ENCODE data around the gene MBNL2. TPM values are rescaled to one million over a fixed set of nuclear protein-coding genes. Genes with fewer than 3 reads are reported as not detected.

The MBNL2 gene
- total RNA-seq, 1 experiment from 2014 or later = 32.9 TPM

DNA sequence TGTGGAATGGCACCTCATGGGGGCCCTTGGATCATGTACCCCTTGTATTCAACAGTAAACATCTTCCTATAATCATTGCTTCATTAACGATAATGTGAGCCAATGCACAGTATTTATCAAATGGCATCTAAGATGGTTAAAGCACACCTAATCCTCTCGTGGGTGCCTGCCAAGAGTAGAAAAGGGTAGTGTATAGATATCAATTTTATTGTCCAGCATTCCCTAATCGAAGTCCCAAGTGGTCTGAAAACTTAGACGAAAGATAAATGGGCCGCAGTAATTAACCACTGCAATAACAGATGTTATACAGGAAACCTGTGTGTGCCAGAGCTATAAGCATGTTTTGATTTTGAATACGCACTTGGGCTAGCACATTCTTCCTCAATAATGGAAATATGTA is 667 bp upstream of the MBNL2 start:
- Histone ChIP-seq H3K9me3 (replicated peaks) (no peaks in the 10 kb centered on the region), H3K36me3 (no peaks in the 10 kb centered on the region; the same call in 1 of the 2 replicates), H3K4me1 (peaks cover 18% of the 10 kb centered on the region), H3K27me3 (no peaks in the 10 kb centered on the region), H3K27ac (peak overlapping the region; percentile 85; the same call in 1 of the 2 replicates), H3K4me3 (peak overlapping the region; percentile 67)
- no peak for DNase-seq

DNA sequence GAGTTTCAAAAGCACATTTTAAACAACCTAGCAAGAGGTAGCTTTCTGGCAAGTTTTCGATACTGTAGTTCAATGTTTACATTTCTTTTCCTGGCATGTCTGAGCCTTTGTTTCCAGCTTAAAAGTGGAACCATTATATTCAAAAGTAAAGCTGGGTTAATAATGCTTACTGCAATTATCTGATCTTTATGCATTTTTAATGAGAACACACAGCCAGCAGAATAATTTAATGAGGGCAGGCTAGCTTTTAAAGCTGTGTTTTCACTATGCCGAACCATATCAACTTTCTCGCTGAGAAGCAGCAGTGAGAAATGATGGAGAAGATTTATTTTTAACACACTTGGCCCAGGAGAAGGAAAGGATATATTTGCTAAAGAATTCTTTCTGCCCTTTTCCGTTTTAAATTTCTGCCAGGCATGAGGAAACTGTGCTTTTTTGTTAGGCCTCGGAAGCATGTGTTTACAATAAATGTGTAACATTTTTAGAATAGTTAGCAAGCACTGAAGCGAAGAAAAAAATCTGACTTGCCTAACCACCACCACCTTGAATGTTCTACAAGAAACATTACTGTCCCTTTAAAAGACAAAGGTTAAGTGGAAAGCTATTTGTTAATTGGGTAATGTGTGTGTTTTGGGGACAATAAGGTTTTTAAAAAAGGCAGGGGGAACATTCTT is 1.0 kb downstream of the MBNL2 start:
- H3K36me3 ChIP-seq = no peaks in the 10 kb centered on the region; the same call in 1 of the 2 replicates

DNA sequence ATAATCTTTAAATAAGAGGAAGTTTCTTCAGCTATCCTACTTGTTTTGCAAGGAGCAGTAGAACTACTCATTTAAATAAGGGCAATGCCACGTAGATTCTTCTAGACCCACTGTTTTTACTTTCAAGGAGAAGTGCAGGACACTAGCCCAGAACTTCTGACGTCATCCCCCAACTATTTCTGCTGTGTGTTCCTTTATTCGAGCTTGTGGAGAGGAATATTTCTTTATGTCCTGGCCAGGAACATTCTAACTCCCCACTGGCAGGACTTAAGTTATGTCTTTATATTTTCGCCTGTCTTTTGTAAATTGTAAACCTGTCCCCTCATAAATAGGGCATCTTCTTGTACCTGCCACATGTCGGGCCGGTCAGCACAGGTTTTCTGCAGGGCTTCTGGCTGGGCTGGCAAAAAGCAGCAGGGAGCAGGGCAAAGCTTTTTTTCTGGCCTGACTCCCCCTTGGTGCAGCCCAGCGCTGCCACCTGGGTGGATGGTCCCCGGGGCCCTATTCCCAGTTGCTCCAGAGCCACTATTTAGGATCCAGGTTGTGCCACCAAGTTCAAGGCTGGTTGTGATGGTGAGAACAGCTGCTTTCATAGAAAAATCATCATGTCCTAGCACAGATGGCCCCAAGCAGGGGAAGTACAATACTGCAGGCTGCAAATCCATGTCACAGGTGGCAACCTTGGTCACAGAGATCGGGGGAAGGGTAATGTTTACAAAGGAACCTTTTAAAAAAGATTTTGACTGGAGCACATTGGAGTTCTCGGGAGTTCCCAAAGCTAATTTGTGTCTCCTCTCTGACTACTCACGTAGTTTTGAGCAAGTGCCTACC is 1.8 kb downstream of the MBNL2 start:
- Histone ChIP-seq H3K36me3 (peaks cover 2% of the 10 kb centered on the region; the same call in 1 of the 2 replicates), H3K9me3 (replicated peaks) (no peaks in the 10 kb centered on the region), H3K4me3 (peak overlapping the region; percentile 67), H3K27ac (peak overlapping the region; percentile 85), H3K4me1 (peaks cover 18% of the 10 kb centered on the region), H3K27me3 (no peaks in the 10 kb centered on the region)
- peak; percentile 58 to 82 for DNase-seq

More for the DNA sequence above, 1.0 kb downstream of the MBNL2 start:
- Histone ChIP-seq H3K9me3 (replicated peaks) (no peaks in the 10 kb centered on the region), H3K4me3 (peak overlapping the region; percentile 67), H3K27ac (peak overlapping the region; percentile 85), H3K27me3 (no peaks in the 10 kb centered on the region), H3K4me1 (peaks cover 18% of the 10 kb centered on the region)
- peak in 1 of 2 experiments; percentile 16 for DNase-seq

DNA sequence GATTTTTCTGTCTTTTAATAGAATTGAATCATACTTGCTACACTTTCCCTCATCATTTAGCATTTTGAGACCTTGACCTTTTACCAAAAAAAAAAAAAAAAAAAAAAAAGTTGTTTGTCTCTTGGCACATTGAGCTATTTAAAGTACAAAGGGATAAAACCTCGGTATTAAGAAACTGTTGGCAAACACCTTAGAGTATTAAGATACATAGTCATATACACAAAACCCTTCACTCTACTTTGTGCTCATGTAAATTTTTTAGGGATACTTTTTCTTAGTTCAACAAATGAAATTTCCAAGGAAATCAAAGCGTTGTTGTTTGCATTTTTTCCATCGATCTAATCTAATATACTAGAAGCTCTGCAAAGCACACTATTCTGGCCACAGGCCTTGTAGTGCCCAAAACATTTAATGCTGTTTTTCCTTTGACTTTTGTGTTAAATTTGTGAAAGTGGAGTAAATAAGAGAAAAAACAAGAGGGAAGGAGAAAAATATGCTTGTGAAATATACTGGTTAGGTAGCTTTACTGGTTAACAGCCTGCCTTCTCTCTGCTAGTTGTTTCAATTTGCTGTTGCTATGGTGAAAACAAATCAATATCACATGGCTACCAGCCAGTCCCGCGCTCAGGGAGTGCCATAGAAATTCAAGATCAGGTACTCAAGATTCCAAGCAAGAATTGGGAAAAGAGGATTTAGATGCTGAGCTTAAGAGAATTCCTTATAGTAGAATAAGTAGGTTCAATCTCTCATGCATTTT is 2.6 kb downstream of the MBNL2 start:
- DNase-seq = no peak
- peaks cover 3% of the 10 kb centered on the region; the same call in 1 of the 2 replicates for H3K36me3 ChIP-seq

DNA sequence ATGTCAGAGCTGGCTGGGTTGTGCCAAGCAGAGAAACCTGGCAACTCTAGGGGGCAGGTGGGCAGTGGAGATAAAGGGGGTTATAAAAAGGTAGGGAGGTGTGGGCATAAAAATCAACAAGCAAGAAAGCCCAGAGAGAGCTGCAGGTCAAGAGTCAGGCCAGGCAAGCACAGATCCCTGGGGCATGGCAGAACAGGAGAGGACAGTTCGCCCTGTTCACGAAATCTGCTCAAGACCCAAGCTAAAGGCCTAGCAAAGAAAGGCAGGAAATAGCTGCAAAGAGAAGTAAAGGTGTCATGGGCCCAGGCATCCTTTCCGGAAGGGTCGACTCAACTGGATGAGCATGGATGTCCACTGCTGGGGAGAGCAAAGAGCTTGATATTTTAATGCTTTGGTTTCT is 3.4 kb downstream of the MBNL2 start:
- Histone ChIP-seq H3K27ac (no peak overlapping the region), H3K4me1 (peaks cover 18% of the 10 kb centered on the region), H3K27me3 (no peaks in the 10 kb centered on the region), H3K4me3 (no peak overlapping the region), H3K36me3 (peaks cover 3% of the 10 kb centered on the region; the same call in 1 of the 2 replicates), H3K9me3 (replicated peaks) (no peaks in the 10 kb centered on the region)
- no peak for DNase-seq

More for the DNA sequence above, 2.6 kb downstream of the MBNL2 start:
- Histone ChIP-seq H3K27me3 (no peaks in the 10 kb centered on the region), H3K9me3 (replicated peaks) (no peaks in the 10 kb centered on the region), H3K4me3 (peak overlapping the region; percentile 67), H3K4me1 (peaks cover 18% of the 10 kb centered on the region), H3K27ac (peak overlapping the region; percentile 85)

DNA sequence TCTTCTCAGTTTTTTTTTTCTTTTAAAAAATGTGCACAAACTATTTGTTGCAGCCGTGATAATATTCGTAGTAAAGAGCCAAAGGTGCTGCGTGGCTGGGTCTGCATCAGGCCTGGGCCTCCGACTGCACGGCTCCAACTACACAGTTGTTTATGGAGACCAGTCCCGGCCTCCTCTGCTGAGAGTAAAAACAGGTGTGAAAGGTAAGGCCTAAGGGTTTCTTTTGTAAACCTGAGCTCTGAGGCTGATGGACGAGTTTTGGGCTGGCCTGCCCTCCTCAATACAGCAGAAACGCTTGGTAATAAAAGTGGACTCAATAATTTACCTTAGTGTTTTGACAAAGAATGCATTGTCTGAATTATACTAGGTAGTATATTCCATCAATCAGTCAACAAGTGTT is 3.9 kb downstream of the MBNL2 start:
- H3K4me3 ChIP-seq = no peak overlapping the region
- peaks cover 15% of the 10 kb centered on the region for H3K4me1 ChIP-seq
- H3K27me3 ChIP-seq = no peaks in the 10 kb centered on the region
- DNase-seq = no peak
- H3K27ac ChIP-seq = no peak overlapping the region
- no peaks in the 10 kb centered on the region for H3K9me3 ChIP-seq (replicated peaks)
- peaks cover 3% of the 10 kb centered on the region; the same call in 1 of the 2 replicates for H3K36me3 ChIP-seq

DNA sequence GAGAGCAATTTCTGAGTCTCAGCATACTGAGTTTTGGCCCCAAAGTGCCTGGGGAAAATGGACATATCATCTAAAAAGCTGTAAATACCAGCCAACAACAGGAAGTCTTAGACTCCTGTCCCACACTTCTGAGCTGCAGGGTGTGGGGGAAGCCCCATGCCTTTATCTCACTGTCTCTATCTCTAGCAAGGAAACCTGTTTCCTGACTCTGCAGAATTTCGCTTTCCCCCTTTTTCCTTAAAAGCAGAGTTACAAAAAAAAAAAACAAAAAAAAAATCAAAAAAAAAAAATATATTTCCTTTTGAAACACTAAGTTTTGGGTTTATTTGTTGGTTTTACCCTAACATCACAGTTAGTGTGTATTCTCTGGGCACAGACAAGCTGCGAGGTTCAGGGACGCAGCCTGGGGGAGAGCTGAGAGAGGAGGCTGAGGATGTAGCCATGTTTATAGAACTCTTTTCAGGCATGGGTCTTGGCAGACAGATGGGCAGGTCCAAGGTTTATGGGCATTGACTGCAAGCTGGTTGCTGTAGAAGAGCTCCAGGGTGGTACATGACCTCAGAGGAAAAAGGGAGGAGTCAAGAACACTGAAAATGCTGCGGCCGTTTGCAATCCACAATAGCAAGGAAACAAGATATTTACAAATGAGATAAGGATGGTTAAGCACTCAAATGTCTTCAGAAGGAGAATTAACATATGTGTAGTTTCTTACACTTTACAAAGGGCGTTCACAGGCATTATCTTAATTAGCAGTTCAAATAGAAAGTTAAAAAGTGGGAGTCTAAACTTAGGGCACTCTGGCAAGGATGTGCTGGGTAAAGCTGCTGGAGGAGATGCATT is 4.9 kb downstream of the MBNL2 start:
- no peaks in the 10 kb centered on the region for H3K27me3 ChIP-seq
- H3K9me3 ChIP-seq (replicated peaks) = no peaks in the 10 kb centered on the region
- DNase-seq = no peak
- no peak overlapping the region for H3K27ac ChIP-seq
- H3K4me3 ChIP-seq = no peak overlapping the region
- peaks cover 3% of the 10 kb centered on the region; the same call in 1 of the 2 replicates for H3K36me3 ChIP-seq
- H3K4me1 ChIP-seq = peaks cover 9% of the 10 kb centered on the region

DNA sequence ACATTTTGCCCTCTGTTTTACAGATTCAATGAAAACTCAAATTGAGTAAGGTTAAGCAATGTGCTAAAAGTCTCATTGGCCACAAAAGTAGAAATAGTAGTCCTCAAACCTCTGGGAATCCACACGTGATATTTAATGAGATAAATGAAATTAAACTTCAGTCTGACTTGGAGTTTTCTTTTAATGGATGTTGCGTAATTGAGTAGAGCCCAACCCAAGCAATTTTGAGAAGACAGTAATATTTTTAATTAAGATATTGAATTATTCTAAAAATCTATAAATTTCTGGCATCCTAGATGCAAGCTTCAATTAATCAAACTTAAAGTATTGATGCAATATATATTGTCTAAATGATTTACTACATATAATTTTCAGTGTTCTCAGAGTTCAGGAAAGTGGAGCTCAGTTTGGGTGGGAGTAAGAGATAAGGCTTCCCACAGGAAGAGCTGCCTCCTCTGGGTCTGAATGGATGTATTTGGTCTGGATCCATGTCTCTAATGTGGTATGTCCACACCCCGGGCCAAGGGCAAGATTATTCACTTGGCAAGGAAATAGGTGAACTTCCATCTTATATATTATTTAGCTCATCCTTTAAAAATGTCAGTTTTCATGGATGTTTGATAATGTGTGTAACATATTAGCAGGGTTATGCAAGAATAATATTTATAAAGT is 6.9 kb downstream of the MBNL2 start:
- DNase-seq = no peak
- Histone ChIP-seq H3K4me3 (no peak overlapping the region), H3K9me3 (replicated peaks) (no peaks in the 10 kb centered on the region), H3K36me3 (peaks cover 3% of the 10 kb centered on the region; the same call in 1 of the 2 replicates), H3K4me1 (peaks cover 9% of the 10 kb centered on the region), H3K27me3 (no peaks in the 10 kb centered on the region), H3K27ac (no peak overlapping the region)

DNA sequence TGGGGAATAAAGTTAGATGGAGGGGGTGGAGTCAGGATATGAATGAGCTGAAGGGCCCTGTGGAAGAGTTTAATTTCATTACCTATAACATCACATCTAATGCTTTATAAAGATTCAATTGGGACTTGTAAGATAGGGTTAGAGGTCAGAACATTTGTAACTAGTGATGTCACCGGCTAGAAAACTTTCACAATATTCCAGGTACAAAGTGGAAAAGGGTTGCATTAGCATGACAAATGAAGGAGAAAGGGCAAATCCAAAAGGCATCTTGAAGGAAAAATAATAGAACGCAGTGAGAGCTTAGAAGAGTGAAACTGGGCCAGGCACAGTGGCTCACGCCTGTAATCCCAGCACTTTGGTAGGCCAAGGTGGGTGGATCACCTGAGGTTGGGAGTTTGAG is 7.6 kb downstream of the MBNL2 start:
- Histone ChIP-seq H3K36me3 (peaks cover 6% of the 10 kb centered on the region; the same call in 1 of the 2 replicates), H3K27me3 (no peaks in the 10 kb centered on the region), H3K4me3 (no peak overlapping the region), H3K9me3 (replicated peaks) (no peaks in the 10 kb centered on the region), H3K27ac (no peak overlapping the region), H3K4me1 (peaks cover 7% of the 10 kb centered on the region)
- no peak for DNase-seq

DNA sequence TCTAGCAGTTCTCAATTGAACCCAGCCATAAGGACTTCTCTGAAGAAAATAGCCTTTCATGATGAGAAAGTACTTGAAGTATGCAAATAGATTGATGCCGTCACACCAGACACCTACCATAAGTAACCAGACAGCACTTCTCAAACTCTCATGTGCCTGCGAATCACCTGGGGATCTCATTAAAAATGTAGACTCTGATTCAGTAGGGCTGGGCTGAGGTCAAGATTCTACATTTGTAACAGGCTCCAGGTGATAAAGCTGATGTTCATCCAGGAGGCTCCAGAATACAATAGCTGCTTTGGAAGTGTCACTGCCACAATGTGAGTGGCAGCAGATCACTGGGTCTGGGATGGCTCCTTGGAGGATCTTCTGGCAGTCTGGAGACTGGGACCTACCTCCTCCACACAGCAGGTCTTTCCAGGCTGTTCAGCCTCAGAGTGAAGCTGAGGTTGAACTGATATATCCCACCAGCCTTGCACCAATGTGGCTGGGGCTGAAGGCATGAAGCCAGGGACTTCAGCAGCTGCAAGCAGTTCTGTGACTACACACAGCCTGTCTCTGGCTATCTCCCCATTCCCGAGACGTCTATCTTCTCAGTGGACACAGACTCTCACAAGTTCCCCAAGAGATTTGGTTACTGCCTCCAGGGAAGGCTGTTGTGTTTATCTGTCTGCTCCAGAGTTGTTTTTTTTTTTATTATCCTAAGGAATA is 9.1 kb downstream of the MBNL2 start:
- H3K4me3 ChIP-seq = no peak overlapping the region
- H3K4me1 ChIP-seq = no peaks in the 10 kb centered on the region
- H3K27ac ChIP-seq = no peak overlapping the region
- H3K36me3 ChIP-seq = peaks cover 8% of the 10 kb centered on the region; the same call in 1 of the 2 replicates
- no peaks in the 10 kb centered on the region for H3K27me3 ChIP-seq
- H3K9me3 ChIP-seq (replicated peaks) = no peaks in the 10 kb centered on the region
- DNase-seq = no peak

DNA sequence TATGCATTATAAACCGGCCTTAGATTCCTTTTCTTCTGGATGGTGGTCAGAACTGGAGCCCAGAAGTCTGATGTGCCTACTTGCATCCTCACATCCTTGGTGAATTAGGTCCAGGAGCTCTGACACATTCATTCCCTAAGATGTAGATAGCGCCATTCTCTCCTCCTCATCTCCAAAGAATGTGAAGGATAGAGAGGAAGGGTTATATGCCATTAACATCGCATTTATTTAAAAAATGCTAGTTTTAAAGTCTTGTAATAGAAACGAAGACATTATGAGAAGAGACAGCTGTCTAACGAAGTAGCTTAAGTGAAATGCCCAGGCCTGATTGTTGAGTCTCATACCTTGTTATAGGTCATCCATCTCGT is 9.7 kb downstream of the MBNL2 start:
- Histone ChIP-seq H3K27me3 (no peaks in the 10 kb centered on the region), H3K4me1 (no peaks in the 10 kb centered on the region), H3K36me3 (peaks cover 8% of the 10 kb centered on the region; the same call in 1 of the 2 replicates), H3K4me3 (no peak overlapping the region), H3K9me3 (replicated peaks) (no peaks in the 10 kb centered on the region), H3K27ac (no peak overlapping the region)
- no peak for DNase-seq

DNA sequence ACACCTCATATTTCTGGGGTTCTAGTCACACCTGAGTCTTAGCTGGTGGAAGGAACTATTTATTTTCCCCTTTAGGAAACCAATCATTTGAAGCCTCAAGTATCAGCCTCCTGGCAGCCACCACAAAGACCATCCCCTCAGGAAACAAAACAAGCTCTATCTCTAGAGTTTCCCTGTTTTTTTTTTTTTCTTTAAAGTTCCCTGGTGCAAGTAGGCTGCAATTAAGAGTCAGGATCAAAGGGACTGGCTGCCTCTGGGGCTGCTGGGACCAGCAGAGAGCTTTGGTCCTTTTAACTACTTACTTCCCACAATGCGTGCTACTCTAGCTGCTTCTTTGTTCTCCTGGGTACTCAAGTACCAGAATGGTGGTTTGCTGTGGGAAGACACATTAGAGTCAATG is 11.4 kb downstream of the MBNL2 start:
- H3K9me3 ChIP-seq (replicated peaks) = no peaks in the 10 kb centered on the region
- peaks cover 8% of the 10 kb centered on the region; the same call in 1 of the 2 replicates for H3K36me3 ChIP-seq
- no peak overlapping the region for H3K27ac ChIP-seq
- H3K27me3 ChIP-seq = no peaks in the 10 kb centered on the region
- DNase-seq = no peak
- H3K4me1 ChIP-seq = no peaks in the 10 kb centered on the region
- H3K4me3 ChIP-seq = no peak overlapping the region

DNA sequence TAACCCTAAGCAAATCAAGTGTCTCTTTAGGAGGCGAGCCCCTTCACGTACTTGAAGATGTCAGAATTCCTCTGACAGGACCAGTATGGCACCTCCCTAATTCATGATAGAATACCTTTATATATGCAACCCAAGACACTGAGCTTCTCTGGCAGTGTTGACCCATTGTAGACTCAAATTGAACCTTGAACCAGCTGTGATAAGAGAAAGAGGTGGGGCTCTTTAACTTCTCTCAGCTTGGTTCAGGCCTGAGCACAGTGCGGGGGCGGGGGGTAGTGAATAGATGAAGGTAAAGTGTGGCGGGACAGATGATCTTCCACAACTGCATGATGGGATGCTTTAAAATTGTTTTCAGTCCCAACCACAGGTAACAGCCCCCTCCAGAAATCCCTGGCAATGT is 12.1 kb downstream of the MBNL2 start:
- no peak overlapping the region for H3K27ac ChIP-seq
- DNase-seq = no peak
- H3K4me3 ChIP-seq = no peak overlapping the region
- no peaks in the 10 kb centered on the region for H3K4me1 ChIP-seq
- H3K27me3 ChIP-seq = no peaks in the 10 kb centered on the region
- peaks cover 6% of the 10 kb centered on the region; the same call in 1 of the 2 replicates for H3K36me3 ChIP-seq
- H3K9me3 ChIP-seq (replicated peaks) = no peaks in the 10 kb centered on the region

Measured in SJCRH30 (cell line).